ENCODE data around the gene AREL1.

DNA sequence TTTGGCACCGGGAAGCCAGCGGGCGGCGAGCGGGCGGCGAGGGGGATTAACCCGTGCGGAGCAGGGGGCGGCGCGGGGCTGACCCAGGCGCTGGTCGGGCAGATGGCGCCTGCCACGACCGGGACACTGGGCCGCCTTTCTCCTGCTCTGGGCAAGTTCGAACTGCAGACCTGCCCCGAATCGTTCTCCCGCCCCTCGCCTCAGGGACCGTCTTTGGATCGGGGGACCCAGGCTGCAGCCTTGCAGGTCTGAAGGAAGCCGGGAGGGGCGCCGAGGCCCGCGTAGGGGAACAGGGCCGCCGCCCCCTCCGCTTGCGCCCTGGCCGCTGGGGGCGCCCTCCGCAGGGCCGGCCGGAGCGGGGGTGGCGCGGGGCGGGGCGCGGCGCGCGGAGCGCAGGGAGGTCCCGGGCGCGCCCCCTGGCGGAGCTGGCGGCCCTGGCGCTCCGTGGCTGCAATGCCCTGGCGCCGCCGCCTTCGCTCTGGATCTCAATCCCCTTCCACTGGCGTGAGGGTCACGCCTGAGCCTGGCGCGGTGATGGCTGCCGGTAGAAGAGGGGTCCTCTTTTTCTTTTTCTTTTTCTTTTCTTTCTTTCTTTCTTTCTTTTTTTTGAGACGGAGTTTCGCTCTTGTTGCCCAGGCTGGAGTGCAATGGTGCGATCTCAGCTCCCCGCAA lies 100.4 kb downstream of the AREL1 start:
- TF ChIP-seq, protein P1, sequence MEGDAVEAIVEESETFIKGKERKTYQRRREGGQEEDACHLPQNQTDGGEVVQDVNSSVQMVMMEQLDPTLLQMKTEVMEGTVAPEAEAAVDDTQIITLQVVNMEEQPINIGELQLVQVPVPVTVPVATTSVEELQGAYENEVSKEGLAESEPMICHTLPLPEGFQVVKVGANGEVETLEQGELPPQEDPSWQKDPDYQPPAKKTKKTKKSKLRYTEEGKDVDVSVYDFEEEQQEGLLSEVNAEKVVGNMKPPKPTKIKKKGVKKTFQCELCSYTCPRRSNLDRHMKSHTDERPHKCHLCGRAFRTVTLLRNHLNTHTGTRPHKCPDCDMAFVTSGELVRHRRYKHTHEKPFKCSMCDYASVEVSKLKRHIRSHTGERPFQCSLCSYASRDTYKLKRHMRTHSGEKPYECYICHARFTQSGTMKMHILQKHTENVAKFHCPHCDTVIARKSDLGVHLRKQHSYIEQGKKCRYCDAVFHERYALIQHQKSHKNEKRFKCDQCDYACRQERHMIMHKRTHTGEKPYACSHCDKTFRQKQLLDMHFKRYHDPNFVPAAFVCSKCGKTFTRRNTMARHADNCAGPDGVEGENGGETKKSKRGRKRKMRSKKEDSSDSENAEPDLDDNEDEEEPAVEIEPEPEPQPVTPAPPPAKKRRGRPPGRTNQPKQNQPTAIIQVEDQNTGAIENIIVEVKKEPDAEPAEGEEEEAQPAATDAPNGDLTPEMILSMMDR (conservative IDR thresholded peaks at IDR 0.05; ENCODE audit: low read length): no peak
- no peak for TF ChIP-seq EZH2phosphoT487 (IDR thresholded peaks at IDR 0.05; ENCODE audit: borderline replicate concordance)
